Ascending aorta (tissue), 2 donors: ENCODE results near the gene LMF2. TPM values are rescaled to one million over a fixed set of nuclear protein-coding genes. Genes with fewer than 3 reads are reported as not detected.

Experiments
- DNase-seq, 2 donors: peaks; one replicate each; pipeline ENCODE4 v3.0.0-alpha.2; 2019; ENCODE audit warnings: low spot score in 2 of 2
- H3K27ac ChIP-seq, 2 donors: fragments of 200-600 bp; sonication (generic); one replicate each; pipeline ENCODE4 v1.5.1; 2016 to 2017; ENCODE audit warnings: mild to moderate bottlenecking in 1 of 2
- H3K27me3 ChIP-seq: fragments of 200-600 bp; sonication (generic); one replicate; pipeline ENCODE4 v1.5.1; 2017
- H3K36me3 ChIP-seq, 2 donors: fragments of 200-600 bp; sonication (generic); one replicate each; pipeline ENCODE4 v1.5.1; 2016
- H3K4me1 ChIP-seq, 2 donors: fragments of 200-600 bp; sonication (generic); one replicate each; pipeline ENCODE4 v1.5.1; 2016 to 2017; ENCODE audit warnings: mild to moderate bottlenecking in 1 of 2
- H3K4me3 ChIP-seq, 2 donors: fragments of 200-600 bp; sonication (generic); one replicate each; pipeline ENCODE4 v1.5.1; 2016 to 2017; ENCODE audit warnings: mild to moderate bottlenecking in 1 of 2
- H3K9me3 ChIP-seq, 2 donors: fragments of 200-600 bp; sonication (generic); one replicate each; pipeline ENCODE4 v1.5.1; 2016
- intact Hi-C: fragments of 100-400 bp; cut with DNase I; formaldehyde crosslinking; loops from one replicate; pipeline ENCODE4 v1.15.1; 2023
- total RNA-seq: library from RNA; depleted of rRNA; stranded (reverse); fragments of >200 nt; gene quantifications from one replicate; pipeline ENCODE4 v1.1.0, GENCODE V29; 2016
- TF ChIP-seq, protein P1 (sequence below), 3 experiments: fragments of 200-600 bp in 2 of 3; fragments of 450-650 bp in 1 of 3; sonication (generic) in 2 of 3; IDR thresholded peaks; one replicate each; pipeline ENCODE4 v1.5.1; 2016 to 2019; ENCODE audit warnings: antibody characterized with exemption in 3 of 3, mild to moderate bottlenecking in 1 of 3, moderate library complexity in 1 of 3

Gene LMF2
- total RNA-seq, 1 donor from 2014 or later, result 119 TPM

DNA sequence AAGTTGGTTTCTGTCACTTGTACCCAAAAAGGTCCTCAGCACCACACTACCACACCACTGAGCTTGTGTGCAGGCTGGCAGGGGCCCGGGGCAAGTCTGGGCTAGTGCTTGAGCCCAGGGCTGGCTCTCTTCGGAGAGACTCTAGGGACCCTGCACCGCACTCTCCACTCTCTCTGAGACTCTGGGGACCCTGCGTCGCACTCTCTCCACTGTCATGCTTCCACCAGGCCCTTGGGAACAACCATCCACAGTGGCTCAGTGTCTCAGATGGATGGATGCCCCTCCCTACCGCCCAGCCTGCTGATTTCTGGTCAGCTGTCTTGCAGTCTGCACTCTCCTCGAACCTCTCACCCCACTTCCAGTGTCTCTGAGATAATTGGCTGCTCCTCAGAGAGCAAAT, 30.6 kb downstream of the LMF2 start:
- peaks cover 24 to 26% of the 10 kb centered on the region in 2 donors for H3K4me1 ChIP-seq
- no peaks in the 10 kb centered on the region for H3K36me3 ChIP-seq
- peaks cover 11% of the 10 kb centered on the region for H3K27me3 ChIP-seq
- DNase-seq, result no peak
- H3K27ac ChIP-seq, result no peak overlapping the region
- intact Hi-C loops, result no loop called here
- no peaks in the 10 kb centered on the region for H3K9me3 ChIP-seq
- TF ChIP-seq, protein P1, sequence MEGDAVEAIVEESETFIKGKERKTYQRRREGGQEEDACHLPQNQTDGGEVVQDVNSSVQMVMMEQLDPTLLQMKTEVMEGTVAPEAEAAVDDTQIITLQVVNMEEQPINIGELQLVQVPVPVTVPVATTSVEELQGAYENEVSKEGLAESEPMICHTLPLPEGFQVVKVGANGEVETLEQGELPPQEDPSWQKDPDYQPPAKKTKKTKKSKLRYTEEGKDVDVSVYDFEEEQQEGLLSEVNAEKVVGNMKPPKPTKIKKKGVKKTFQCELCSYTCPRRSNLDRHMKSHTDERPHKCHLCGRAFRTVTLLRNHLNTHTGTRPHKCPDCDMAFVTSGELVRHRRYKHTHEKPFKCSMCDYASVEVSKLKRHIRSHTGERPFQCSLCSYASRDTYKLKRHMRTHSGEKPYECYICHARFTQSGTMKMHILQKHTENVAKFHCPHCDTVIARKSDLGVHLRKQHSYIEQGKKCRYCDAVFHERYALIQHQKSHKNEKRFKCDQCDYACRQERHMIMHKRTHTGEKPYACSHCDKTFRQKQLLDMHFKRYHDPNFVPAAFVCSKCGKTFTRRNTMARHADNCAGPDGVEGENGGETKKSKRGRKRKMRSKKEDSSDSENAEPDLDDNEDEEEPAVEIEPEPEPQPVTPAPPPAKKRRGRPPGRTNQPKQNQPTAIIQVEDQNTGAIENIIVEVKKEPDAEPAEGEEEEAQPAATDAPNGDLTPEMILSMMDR (IDR thresholded peaks at IDR 0.05), result no peak
- H3K4me3 ChIP-seq, result no peak overlapping the region

- intact Hi-C loops, result loop anchor here (1.0 kb wide), 1 partner anchor 32 kb away; the partner anchor contains the start of gene LMF2
- no peak overlapping the region for H3K27ac ChIP-seq
Measured at GRCh38 chr22:50475652-50476002, 31.9 kb downstream of the LMF2 start.

DNA sequence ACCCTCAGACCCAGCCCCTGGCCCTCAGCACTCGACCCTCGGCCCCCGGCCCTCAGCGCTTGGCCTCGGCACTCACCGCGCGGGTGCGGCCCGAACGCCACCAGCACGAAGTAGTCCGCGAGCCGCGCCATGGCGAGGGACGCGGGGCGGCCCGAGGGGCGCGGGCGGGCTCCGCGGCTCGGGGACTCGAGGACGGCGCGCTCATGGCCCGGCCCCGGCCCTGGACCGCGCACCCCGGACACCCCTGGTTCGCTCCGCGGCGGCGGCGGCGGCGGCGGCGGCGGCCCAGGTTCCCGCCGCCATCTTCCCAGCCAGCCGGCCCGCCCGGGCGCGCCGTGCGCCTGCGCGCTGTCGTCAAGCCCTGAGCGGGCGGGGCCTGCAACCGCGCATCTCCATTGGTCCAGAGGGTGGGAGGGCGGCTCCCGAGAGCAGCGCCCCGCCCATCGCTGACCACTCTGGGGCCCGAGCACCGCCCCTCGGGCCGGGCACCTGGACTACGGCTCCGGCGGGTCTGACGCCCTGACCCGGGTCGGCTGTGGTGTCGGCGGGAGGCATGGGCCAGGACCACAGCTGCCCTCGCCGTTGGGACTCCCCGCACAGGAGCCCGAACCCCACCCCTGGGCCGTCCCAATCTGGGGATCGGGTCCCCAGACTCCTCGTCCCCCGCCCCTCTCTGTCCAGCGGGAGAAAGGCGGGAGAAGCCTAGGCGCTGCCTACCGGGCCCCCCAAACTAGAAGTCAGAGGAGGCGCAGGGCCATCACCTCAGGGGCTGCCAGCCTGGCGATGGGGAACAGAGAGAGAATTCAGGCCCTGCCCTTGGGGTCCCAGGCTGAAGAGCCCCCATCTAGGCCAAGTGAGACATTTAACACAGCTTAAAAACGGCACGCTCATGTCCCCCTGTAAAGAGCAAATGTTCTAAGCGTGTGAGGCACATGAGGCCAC, 32.5 kb downstream of the LMF2 start, which contains the start of gene SBF1:
Gene SBF1, minus strand, starts transcription at position 326 of the 942 bp plus-strand sequence. Its CDS starts 195 bp downstream, at position 131.
- H3K36me3 ChIP-seq, result no peaks in the 10 kb centered on the region
- TF ChIP-seq, protein P1 (IDR thresholded peaks at IDR 0.05), result no peak
- peak within 1 kb of the TSS; percentile 92 to 97 for H3K4me3 ChIP-seq
- peaks cover 24 to 41% of the 10 kb centered on the region in 2 donors for H3K4me1 ChIP-seq
- intact Hi-C loops, result loop anchor here (1.0 kb wide), 1 partner anchor 32 kb away; the partner anchor contains the start of gene LMF2
- H3K9me3 ChIP-seq, result no peaks in the 10 kb centered on the region
- peak; percentile 62 to 94 for DNase-seq
- H3K27me3 ChIP-seq, result no peaks in the 10 kb centered on the region
- peak within 1 kb of the TSS; percentile 70 to 75 for H3K27ac ChIP-seq

More at GRCh38 chr22:50475652-50476002, 31.9 kb downstream of the LMF2 start:
- Histone ChIP-seq H3K4me1 (peaks cover 21 to 36% of the 10 kb centered on the region in 2 donors), H3K36me3 (no peaks in the 10 kb centered on the region), H3K9me3 (no peaks in the 10 kb centered on the region), H3K27me3 (no peaks in the 10 kb centered on the region), H3K4me3 (peak overlapping the region; percentile 92 to 97)
- TF ChIP-seq, protein P1 (IDR thresholded peaks at IDR 0.05), result no peak
- DNase-seq, result no peak

GRCh38 chr22:50473855-50474671, 33.4 kb downstream of the LMF2 start:
- DNase-seq, result no peak
- Histone ChIP-seq H3K36me3 (no peaks in the 10 kb centered on the region), H3K4me3 (peak overlapping the region; percentile 92 to 97), H3K27me3 (no peaks in the 10 kb centered on the region), H3K27ac (peak overlapping the region; percentile 59 to 72), H3K9me3 (no peaks in the 10 kb centered on the region), H3K4me1 (peaks cover 25 to 44% of the 10 kb centered on the region in 2 donors)
- intact Hi-C loops, result no loop called here
- TF ChIP-seq, protein P1 (IDR thresholded peaks at IDR 0.05), result no peak

- intact Hi-C loops, result no loop called here
- H3K9me3 ChIP-seq, result no peaks in the 10 kb centered on the region
- H3K36me3 ChIP-seq, result peaks cover under 1 to 2% of the 10 kb centered on the region in 2 donors
- peaks cover 25 to 44% of the 10 kb centered on the region in 2 donors for H3K4me1 ChIP-seq
- no peaks in the 10 kb centered on the region for H3K27me3 ChIP-seq
- H3K27ac ChIP-seq, result no peak overlapping the region
- DNase-seq, result no peak
- H3K4me3 ChIP-seq, result peak overlapping the region; percentile 92 to 97
- TF ChIP-seq, protein P1 (IDR thresholded peaks at IDR 0.05), result no peak
Measured at GRCh38 chr22:50473088-50473487, 34.4 kb downstream of the LMF2 start.
